IMR-90 (cell line): ENCODE data around the gene CDYL2. TPM values are rescaled to one million over a fixed set of nuclear protein-coding genes. Genes with fewer than 3 reads are reported as not detected.

Experiments
- ATAC-seq: fragments of 200-7000 bp; cut with Tn5 transposase; 2 replicates; pipeline ENCODE4 v1.9.1; 2020; ENCODE audit warnings: low read depth, mild to moderate bottlenecking, moderate library complexity
- Bru-seq: library from RNA; stranded (reverse); fragments of 400-500 nt; gene quantifications from one replicate; lab custom pipeline; 2021; lab: Mats Ljungman, UMichigan
- BruChase-seq, 2 experiments: library from RNA; stranded (reverse); fragments of 400-500 nt; gene quantifications; one replicate each; lab custom pipeline; 2021; lab: Mats Ljungman, UMichigan
- BruUV-seq: library from RNA; stranded (reverse); fragments of 400-500 nt; replicated peaks from 2 replicates; lab custom pipeline; 2021; lab: Mats Ljungman, UMichigan
- CTCF ChIA-PET: fragments of 300-600 bp; formaldehyde crosslinking; extraction: SDS; loops from one replicate; lab custom pipeline; 2021; ENCODE audit warnings: antibody characterized with exemption; lab: Yijun Ruan, JAX
- POLR2A ChIA-PET: fragments of 300-600 bp; sonication (Branson Sonifier 250); formaldehyde crosslinking; loops from one replicate; lab custom pipeline; 2022; ENCODE audit warnings: antibody characterized with exemption; ENCODE audit not compliant: unreplicated experiment; lab: Charles Lee
- DNase-seq: peaks from one replicate; pipeline ENCODE4 v3.0.0; 2013
- H2AFZ ChIP-seq: replicated peaks from 2 replicates; pipeline ENCODE3; 2013; ENCODE audit warnings: low read length, mild to moderate bottlenecking; ENCODE audit not compliant: poor library complexity
- H2AK5ac ChIP-seq: 2 replicates; pipeline ENCODE4 v1.6.1; 2013; ENCODE audit warnings: low read depth, low read length, inconsistent platforms
- H2AK9ac ChIP-seq: replicated peaks from 2 replicates; pipeline ENCODE3; 2013; ENCODE audit warnings: mild to moderate bottlenecking, low read depth, low read length, moderate library complexity; ENCODE audit not compliant: poor library complexity
- H2BK120ac ChIP-seq: 2 replicates; pipeline ENCODE4 v1.6.1; 2013; ENCODE audit warnings: low read depth, low read length, inconsistent platforms
- H2BK15ac ChIP-seq: 3 replicates; pipeline ENCODE4 v1.6.1; 2013; ENCODE audit warnings: low read depth, low read length, inconsistent platforms
- H2BK20ac ChIP-seq: 2 replicates; pipeline ENCODE4 v1.6.1; 2013; ENCODE audit warnings: low read depth, mild to moderate bottlenecking, inconsistent platforms, low read length, moderate library complexity
- H2BK5ac ChIP-seq: 2 replicates; pipeline ENCODE4 v1.6.1; 2013; ENCODE audit warnings: mild to moderate bottlenecking, low read depth, low read length, inconsistent platforms; ENCODE audit not compliant: poor library complexity, severe bottlenecking
- H3K14ac ChIP-seq: replicated peaks from 2 replicates; pipeline ENCODE4 v1.6.1; 2013; ENCODE audit warnings: low read depth, low read length, inconsistent platforms
- H3K18ac ChIP-seq: 2 replicates; pipeline ENCODE4 v1.6.1; 2013; ENCODE audit warnings: low read depth, low read length, control low read depth
- H3K23ac ChIP-seq: 2 replicates; pipeline ENCODE4 v1.6.1; 2013; ENCODE audit warnings: low read depth, low read length, inconsistent platforms
- H3K27ac ChIP-seq: 2 replicates; pipeline ENCODE4 v1.5.1; 2013; ENCODE audit warnings: mild to moderate bottlenecking, control low read depth, low read length; ENCODE audit not compliant: insufficient read depth
- H3K27me3 ChIP-seq: 2 replicates; pipeline ENCODE4 v1.6.1; 2013; ENCODE audit warnings: low read length; ENCODE audit not compliant: control insufficient read depth, insufficient read depth
- H3K36me3 ChIP-seq: 2 replicates; pipeline ENCODE4 v1.6.1; 2013; ENCODE audit warnings: low read length, mixed read lengths; ENCODE audit not compliant: control insufficient read depth, insufficient read depth
- H3K4ac ChIP-seq: 2 replicates; pipeline ENCODE4 v1.6.1; 2013; ENCODE audit warnings: low read depth, low read length, inconsistent platforms
- H3K4me1 ChIP-seq: 2 replicates; pipeline ENCODE4 v1.6.1; 2013; ENCODE audit warnings: low read length, mixed read lengths; ENCODE audit not compliant: control insufficient read depth, insufficient read depth
- H3K4me2 ChIP-seq: 2 replicates; pipeline ENCODE4 v1.6.1; 2013; ENCODE audit warnings: low read depth, mild to moderate bottlenecking, control low read depth, low read length, moderate library complexity
- H3K4me3 ChIP-seq: 2 replicates; pipeline ENCODE4 v1.5.1; 2013; ENCODE audit warnings: low read depth, mild to moderate bottlenecking, control low read depth, low read length, moderate library complexity; ENCODE audit not compliant: insufficient read depth
- H3K56ac ChIP-seq: 2 replicates; pipeline ENCODE4 v1.6.1; 2013; ENCODE audit warnings: low read length, inconsistent platforms; ENCODE audit not compliant: insufficient read depth; ENCODE audit errors: extremely low read depth
- H3K79me1 ChIP-seq, 2 experiments: 2 replicates each; pipeline ENCODE4 v1.6.1; 2013; ENCODE audit warnings: low read length in 2 of 2, inconsistent platforms in 1 of 2, low read depth in 1 of 2
- H3K9ac ChIP-seq: 2 replicates; pipeline ENCODE4 v1.6.1; 2013; ENCODE audit warnings: low read depth, low read length, control low read depth
- H3K9me1 ChIP-seq: 2 replicates; pipeline ENCODE4 v1.6.1; 2013; ENCODE audit warnings: low read length, inconsistent platforms; ENCODE audit not compliant: insufficient read depth
- H3K9me3 ChIP-seq: 2 replicates; pipeline ENCODE4 v1.6.1; 2013; ENCODE audit warnings: low read length; ENCODE audit not compliant: control insufficient read depth, insufficient read depth
- H4K20me1 ChIP-seq: 2 replicates; pipeline ENCODE4 v1.6.1; 2013; ENCODE audit warnings: low read length, inconsistent platforms; ENCODE audit not compliant: insufficient read depth
- H4K5ac ChIP-seq: 2 replicates; pipeline ENCODE4 v1.6.1; 2013; ENCODE audit warnings: mild to moderate bottlenecking, low read depth, low read length, control low read depth
- H4K8ac ChIP-seq, 2 experiments: 2 replicates each; pipeline ENCODE4 v1.6.1; 2013; ENCODE audit warnings: low read depth in 2 of 2, low read length in 2 of 2, control low read depth in 1 of 2, inconsistent platforms in 1 of 2
- H4K91ac ChIP-seq: 2 replicates; pipeline ENCODE4 v1.6.1; 2013; ENCODE audit warnings: low read depth, low read length, inconsistent platforms; ENCODE audit not compliant: insufficient read depth
- FOS ChIP-seq: fragments of 150-350 bp; IDR thresholded peaks from 2 replicates; pipeline ENCODE4 v1.6.1; 2016; ENCODE audit warnings: low read depth, low read length
- MAZ ChIP-seq: IDR thresholded peaks from 2 replicates; pipeline ENCODE4 v1.6.1; 2012; ENCODE audit warnings: low read depth, mild to moderate bottlenecking, low read length, improper control_type of control experiment, moderate library complexity, borderline replicate concordance
- WGBS, 2 experiments: methylation state at CpG; one replicate each; pipeline versions ENCODE4 v1.1.5 to v1.1.7; 2013; ENCODE audit warnings: missing lambda C conversion rate in 2 of 2; ENCODE audit not compliant: insufficient read length in 1 of 2; ENCODE audit errors: extremely low coverage in 2 of 2; 5-methylcytosine and 5-hydroxymethylcytosine counted together
- dilution Hi-C: fragments of 300-500 bp; cut with HindIII; formaldehyde crosslinking; loops from one replicate; pipeline ENCODE4 v1.14.3; 2018; ENCODE audit warnings: low sequenced_read_pairs; ENCODE audit not compliant: unreplicated experiment
- in situ Hi-C: fragments of 300-500 bp; cut with MboI; formaldehyde crosslinking; loops from 3 replicates; pipeline ENCODE4 v1.14.3; 2019; ENCODE audit warnings: low sequenced_read_pairs, inconsistent platforms, mixed read lengths
- intact Hi-C: fragments of 100-400 bp; cut with micrococcal nuclease; formaldehyde crosslinking; loops from 2 replicates; pipeline ENCODE4 v1.10.0; 2022
- long read RNA-seq: library from polyadenylated mRNA; unstranded; transcript quantifications from one replicate; pipeline ENCODE4 v2.0.0, GENCODE V29; 2021; ENCODE audit not compliant: unreplicated experiment
- polyA plus RNA-seq, 3 experiments: library from polyadenylated mRNA; depleted of rRNA; stranded (reverse); fragments of >200 nt; gene quantifications; 2 replicates each; pipeline ENCODE4 v1.2.3, GENCODE V29; 2012; ENCODE audit warnings: low replicate concordance in 1 of 3
- total RNA-seq: library from RNA; depleted of rRNA; stranded (reverse); fragments of >200 nt; gene quantifications from 2 replicates; pipeline ENCODE4 v1.2.3, GENCODE V29; 2012; rRNA removed

Gene CDYL2
- total RNA-seq = 3.9 and 4.4 TPM in 2 replicates
- polyA plus RNA-seq (2012; rRNA removed) = 0.93 and 1.2 TPM in 2 replicates
- polyA plus RNA-seq (2012; cell fraction: cytosol; rRNA removed) = 0.40 and 0.66 TPM in 2 replicates
- 0.91 and 1.8 TPM in 2 replicates for polyA plus RNA-seq (2012; cell fraction: nucleus; rRNA removed; ENCODE audit: low replicate concordance)
- Bru-seq, nascent RNA = percentile 46 among the genes with signal in this experiment
- BruChase-seq, experiment 1, labeled RNA remaining after a 6-hour chase = percentile 35 among the genes with signal in this experiment
- BruChase-seq, experiment 2, labeled RNA remaining after a 2-hour chase = percentile 45 among the genes with signal in this experiment
- long read RNA-seq, partial matches to known transcripts = 0 of 1 reads
- long read RNA-seq, other reads (novel, unspliced or antisense) = 1 of 1 reads

- Histone ChIP-seq H2BK5ac (peak within 1 kb of the TSS; percentile 70), H3K56ac (0 out of 2 replicates have a peak within 1 kb of the TSS, but pooled peaks have one; percentile 21), H3K4me1 (no peaks in the 10 kb centered on the region; the same call in 1 of the 2 replicates), H3K4ac (peak within 1 kb of the TSS; percentile 65), H2BK15ac (no peak within 1 kb of the TSS), H3K79me1 (peaks cover 0 to 10% of the 10 kb centered on the region in 2 experiments; a peak in 1 of 4 replicates), H2AK9ac (peak within 1 kb of the TSS; percentile 67), H3K9me1 (peaks cover 13% of the 10 kb centered on the region; the same call in 1 of the 2 replicates), H4K8ac (peak within 1 kb of the TSS in 1 of 2 experiments; percentile 72; a peak in 1 of 4 replicates), H2BK120ac (no peak within 1 kb of the TSS), H2BK20ac (no peak within 1 kb of the TSS), H3K14ac (peak within 1 kb of the TSS; percentile 21), H3K9ac (peak within 1 kb of the TSS; percentile 64; the same call in 1 of the 2 replicates), H3K9me3 (no peaks in the 10 kb centered on the region), H4K91ac (no peak within 1 kb of the TSS), H3K23ac (0 out of 2 replicates have a peak within 1 kb of the TSS, but pooled peaks have one; percentile 16), H2AK5ac (peak within 1 kb of the TSS; percentile 28; the same call in 1 of the 2 replicates), H3K27me3 (no peaks in the 10 kb centered on the region), H3K18ac (no peak within 1 kb of the TSS), H4K20me1 (no peaks in the 10 kb centered on the region), H3K36me3 (no peaks in the 10 kb centered on the region), H3K27ac (no peak within 1 kb of the TSS; the same call in 1 of the 2 replicates), H3K4me3 (peak within 1 kb of the TSS; percentile 100), H3K4me2 (peak within 1 kb of the TSS; percentile 94), H4K5ac (no peak within 1 kb of the TSS), H2AFZ (peak within 1 kb of the TSS; percentile 94)
- TF ChIP-seq FOS = no peak
- 0 out of 2 replicates have a peak, but pooled peaks have one; percentile 13 for TF ChIP-seq MAZ
- POLR2A ChIA-PET = interaction anchor here (0.6 kb wide), 1 partner anchor 1067 kb away, joined by 3 read pairs; no protein-coding TSS in a partner anchor
- CTCF ChIA-PET = no interaction called here
- peak; percentile 92 for ATAC-seq
- dilution Hi-C loops (no loop called here), in situ Hi-C loops (loop anchor here (25.0 kb wide), 1 partner anchor 267 kb away; the partner anchor contains the start of gene DYNLRB2), intact Hi-C loops (no loop called here)
- WGBS, 2 experiments = 0% methylated on average over 17 of the region's 63 CpGs; no CpG with 5 or more reads in 1 of the 2 experiments
- peak; percentile 2 for DNase-seq
- BruUV-seq = no TSS peak
Observed at GRCh38 chr16:80804526-80805383, at the start of gene CDYL2. TSS of gene CDYL2 (minus strand) at chr16:80804598. CDS start at chr16:80804173, 425 bp downstream.
